ENCODE results near the gene MMP7.

- TF ChIP-seq CTCF (conservative IDR thresholded peaks at IDR 0.05) (no peak), ZFX (IDR thresholded peaks at IDR 0.05) (no peak)
Observed at GRCh38 chr11:102521121-102521520, 9.4 kb downstream of the MMP7 start.

All from C4-2B (cell line).